GM12878 (cell line): ENCODE measurements around the gene PRR35. TPM values are rescaled to one million over a fixed set of nuclear protein-coding genes. Genes with fewer than 3 reads are reported as not detected.
A peak's percentile ranks its signal among the peaks of the same experiment; 100 is the strongest.

Experiments used
- ATAC-seq: fragments of 200-7000 bp; cut with Tn5 transposase; 3 replicates; pipeline ENCODE4 v1.9.1; 2020; ENCODE audit warnings: mild to moderate bottlenecking, moderate library complexity
- BruUV-seq: library from RNA; stranded (reverse); fragments of 400-500 nt; replicated peaks from 2 replicates; lab custom pipeline; 2021; lab: Mats Ljungman, UMichigan
- CTCF ChIA-PET: fragments of 300-600 bp; sonication (Branson Sonifier 250); formaldehyde crosslinking; extraction: SDS; loops from one replicate; lab custom pipeline; 2021; ENCODE audit warnings: inconsistent platforms; lab: Yijun Ruan, JAX
- POLR2A ChIA-PET: fragments of 350-600 bp; formaldehyde crosslinking; extraction: SDS; loops from one replicate; lab custom pipeline; 2021; ENCODE audit warnings: inconsistent platforms; lab: Charles Lee
- RAD21 ChIA-PET: fragments of 300-600 bp; sonication (Branson Sonifier 250); formaldehyde crosslinking; loops from one replicate; lab custom pipeline; 2023; ENCODE audit warnings: antibody characterized with exemption; ENCODE audit not compliant: unreplicated experiment; lab: Charles Lee
- SMC1A ChIA-PET: fragments of 300-600 bp; sonication (Branson Sonifier 250); formaldehyde crosslinking; loops from one replicate; lab custom pipeline; 2023; ENCODE audit not compliant: unreplicated experiment, uncharacterized antibody; lab: Charles Lee
- DNase-seq: peaks from one replicate; pipeline ENCODE4 v3.0.0-alpha.2; 2011; ENCODE audit warnings: low read depth, low spot score
- FAIRE-seq: peaks from 3 replicates; lab custom pipeline; 2011; peaks lifted over from hg19 to GRCh38; lab: Jason Lieb, UNC
- H2AFZ ChIP-seq: 2 replicates; pipeline ENCODE4 v1.6.0; 2011; ENCODE audit warnings: low read depth, low read length, control low read depth; ENCODE audit not compliant: control insufficient read depth
- H3K27ac ChIP-seq: 2 replicates; pipeline ENCODE4 v1.5.1; 2011; ENCODE audit warnings: control low read depth; ENCODE audit not compliant: control insufficient read depth, insufficient read depth
- H3K27me3 ChIP-seq, 2 experiments: replicated peaks in 1 of 2; 2 replicates each; pipeline versions ENCODE4 v1.6.0 to v1.6.1; 2011; ENCODE audit warnings: low read length in 1 of 2; ENCODE audit not compliant: control insufficient read depth in 2 of 2, insufficient read depth in 2 of 2
- H3K36me3 ChIP-seq, 2 experiments: 2 replicates each; pipeline ENCODE4 v1.5.1; 2011; ENCODE audit warnings: low read length in 1 of 2; ENCODE audit not compliant: control insufficient read depth in 2 of 2, insufficient read depth in 2 of 2
- H3K4me1 ChIP-seq: 2 replicates; pipeline ENCODE4 v1.6.1; 2011; ENCODE audit warnings: mild to moderate bottlenecking, low read length, moderate library complexity, mixed read lengths; ENCODE audit not compliant: control insufficient read depth, insufficient read depth
- H3K4me2 ChIP-seq: 2 replicates; pipeline ENCODE4 v1.6.0; 2011; ENCODE audit warnings: control low read depth; ENCODE audit not compliant: control insufficient read depth, insufficient read depth
- H3K4me3 ChIP-seq: fragments of 200-600 bp; sonication (generic); 2 replicates; pipeline ENCODE4 v1.5.1; 2016
- H3K79me2 ChIP-seq: 2 replicates; pipeline ENCODE4 v1.6.0; 2011; ENCODE audit warnings: low read length; ENCODE audit not compliant: control insufficient read depth, insufficient read depth
- H3K9ac ChIP-seq: 2 replicates; pipeline ENCODE4 v1.8.0; 2011; ENCODE audit warnings: low read length, control low read depth, mixed read lengths; ENCODE audit not compliant: control insufficient read depth, insufficient read depth
- H3K9me3 ChIP-seq: replicated peaks from 3 replicates; pipeline ENCODE4 v1.5.1; 2011; ENCODE audit warnings: mild to moderate bottlenecking, low read length; ENCODE audit not compliant: control insufficient read depth, insufficient read depth
- H4K20me1 ChIP-seq: 2 replicates; pipeline ENCODE4 v1.6.0; 2011; ENCODE audit not compliant: control insufficient read depth, insufficient read depth
- GABPA ChIP-seq: IDR thresholded peaks from 2 replicates; pipeline ENCODE4 v1.6.1; 2014; ENCODE audit warnings: antibody characterized with exemption, low read depth, mild to moderate bottlenecking, inconsistent platforms
- NBN ChIP-seq: fragments of 450-650 bp; IDR thresholded peaks from 2 replicates; pipeline ENCODE4 v1.6.1; 2016
- NR2C1 ChIP-seq: fragments of 450-650 bp; IDR thresholded peaks from 2 replicates; pipeline ENCODE4 v1.6.1; 2017; ENCODE audit warnings: antibody characterized with exemption, mild to moderate bottlenecking, moderate library complexity
- POLR2A ChIP-seq: IDR thresholded peaks from 2 replicates; pipeline ENCODE4 v1.6.1; 2011; ENCODE audit warnings: low read depth, mild to moderate bottlenecking, low read length
- RUNX3 ChIP-seq: IDR thresholded peaks from 2 replicates; pipeline ENCODE4 v1.6.1; 2012; ENCODE audit warnings: low read length, inconsistent platforms
- SMC3 ChIP-seq: IDR thresholded peaks from 2 replicates; pipeline ENCODE4 v1.6.1; 2011; ENCODE audit warnings: low read length, improper control_type of control experiment, borderline replicate concordance
- SUZ12 ChIP-seq: fragments of 200-600 bp; sonication (generic); IDR thresholded peaks from one replicate; pipeline ENCODE4 v1.6.1; 2018; ENCODE audit warnings: antibody characterized with exemption, mild to moderate bottlenecking; ENCODE audit not compliant: unreplicated experiment
- WGBS: methylation state at CpG from one replicate; pipeline ENCODE4 v1.1.6; 2016; ENCODE audit warnings: low lambda C conversion rate; ENCODE audit not compliant: insufficient replicate concordance, insufficient coverage; ENCODE audit errors: missing lambda C conversion rate; 5-methylcytosine and 5-hydroxymethylcytosine counted together
- in situ Hi-C: fragments of 300-500 bp; cut with MboI; formaldehyde crosslinking; loops from 9 replicates; pipeline ENCODE4 v1.14.3; 2018; ENCODE audit warnings: mixed read lengths
- intact Hi-C: fragments of 100-400 bp; cut with micrococcal nuclease; formaldehyde crosslinking; loops from one replicate; pipeline ENCODE4 v1.14.2; 2022; ENCODE audit not compliant: unreplicated experiment
- polyA plus RNA-seq, 11 experiments: library from polyadenylated mRNA; depleted of rRNA in 4 of 11; unstranded in 6 of 11; stranded (reverse) in 5 of 11; fragments of >200 nt; fragmentation: Nextera tagmentation in 4 of 11; fragmentation: Illumina TruSeq in 1 of 11; extraction: Ambion mirVana in 4 of 11; extraction: Trizol in 1 of 11; gene quantifications; 1 replicate in 1 of 11; 2 replicates in 10 of 11; pipeline versions ENCODE4 v1.2.1 to v1.2.3, GENCODE V29; 2011 to 2016; ENCODE audit warnings: inconsistent platforms in 2 of 11, missing spikeins in 2 of 11, low read depth in 1 of 11
- total RNA-seq, 4 experiments: library from RNA; depleted of rRNA in 3 of 4; stranded (reverse); fragments of >200 nt in 3 of 4; fragmentation: Illumina TruSeq in 1 of 4; extraction: Trizol in 1 of 4; gene quantifications; 2 replicates each; pipeline versions ENCODE4 v1.2.1 to v1.2.3, GENCODE V29; 2013 to 2021
- TF ChIP-seq, protein P1 (sequence below): fragments of 150-350 bp; IDR thresholded peaks from 2 replicates; pipeline ENCODE4 v1.6.1; 2014; ENCODE audit warnings: mild to moderate bottlenecking, low read depth, low read length
- TF ChIP-seq, protein P2 (sequence below): IDR thresholded peaks from 2 replicates; pipeline ENCODE4 v1.6.1; 2011; ENCODE audit warnings: borderline replicate concordance, low read depth, mild to moderate bottlenecking, moderate library complexity, low read length; ENCODE audit not compliant: insufficient read depth, poor library complexity, severe bottlenecking
- TF ChIP-seq, protein P3 (sequence below): fragments of 450-650 bp; IDR thresholded peaks from 2 replicates; pipeline ENCODE4 v1.6.1; 2018; ENCODE audit warnings: borderline replicate concordance, mild to moderate bottlenecking; ENCODE audit not compliant: partially characterized antibody

Gene PRR35
- total and polyA plus RNA-seq, 10 of the 15 experiments (the other 5 are each of a cell fraction or from before 2014, with no cell fraction given), result not detected

DNA sequence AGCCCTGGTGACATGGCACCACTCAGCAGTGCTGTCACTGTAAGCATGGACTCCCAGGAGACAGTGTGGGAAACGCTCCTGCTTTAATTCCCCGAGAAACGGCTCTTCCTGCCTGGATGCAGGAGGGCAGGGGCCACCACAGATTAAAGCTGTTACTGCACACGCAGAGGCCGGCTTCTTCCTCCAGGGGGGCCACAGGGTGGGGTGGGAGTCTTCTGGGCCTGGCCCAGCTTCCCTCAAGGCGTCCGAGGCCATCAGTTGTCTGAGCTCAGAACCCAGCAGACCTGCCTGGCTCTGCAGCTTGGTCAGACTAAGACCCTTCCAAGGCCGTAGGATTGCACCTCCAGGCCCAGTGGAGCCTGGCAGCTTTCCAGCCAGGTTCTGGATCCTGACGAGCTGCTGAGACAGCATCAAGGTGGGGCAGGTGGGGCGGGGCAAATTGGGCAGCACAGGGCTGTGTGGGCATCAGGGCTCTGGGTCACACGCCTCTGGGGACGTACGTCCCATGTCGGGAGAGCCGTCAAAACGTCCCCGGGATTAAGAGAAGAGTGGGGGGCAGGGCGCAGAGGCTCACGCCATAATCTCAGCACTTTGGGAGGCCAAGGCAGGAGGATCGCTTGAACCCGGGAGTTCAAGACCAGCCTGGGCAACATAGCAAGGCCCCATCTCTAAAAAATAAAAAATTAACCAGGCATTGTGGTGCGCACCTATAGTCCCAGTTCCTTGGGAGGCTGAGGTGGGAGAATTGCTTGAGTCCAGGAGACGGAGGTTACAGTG is 37.7 kb upstream of the PRR35 start:
- H3K27ac ChIP-seq, result no peak overlapping the region
- POLR2A ChIA-PET, result no interaction called here
- no peak overlapping the region for H2AFZ ChIP-seq
- BruUV-seq, result no TSS peak
- H3K79me2 ChIP-seq, result peaks cover 20% of the 10 kb centered on the region
- peaks cover 0 to 2% of the 10 kb centered on the region in 2 experiments; a peak in 3 of 4 replicates for H3K36me3 ChIP-seq
- H3K4me2 ChIP-seq, result no peak overlapping the region
- intact Hi-C loops, result no loop called here
- RAD21 ChIA-PET, result no interaction called here
- H3K4me1 ChIP-seq, result peaks cover 25% of the 10 kb centered on the region
- DNase-seq (no peak), ATAC-seq (no peak), FAIRE-seq (no peak)
- SMC1A ChIA-PET, result no interaction called here
- no peaks in the 10 kb centered on the region; the same call in 1 of the 2 replicates for H4K20me1 ChIP-seq
- no peak overlapping the region for H3K9ac ChIP-seq
- TF ChIP-seq POLR2A (peak; percentile 23; the same call in 1 of the 2 replicates), RUNX3 (no peak), NR2C1 (no peak)
- H3K27me3 ChIP-seq, result no peaks in the 10 kb centered on the region
- CTCF ChIA-PET, result no interaction called here
- in situ Hi-C loops, result no loop called here
- no peaks in the 10 kb centered on the region for H3K9me3 ChIP-seq
- no peak overlapping the region for H3K4me3 ChIP-seq
- WGBS, result 90% methylated on average over 23 of the region's 23 CpGs

DNA sequence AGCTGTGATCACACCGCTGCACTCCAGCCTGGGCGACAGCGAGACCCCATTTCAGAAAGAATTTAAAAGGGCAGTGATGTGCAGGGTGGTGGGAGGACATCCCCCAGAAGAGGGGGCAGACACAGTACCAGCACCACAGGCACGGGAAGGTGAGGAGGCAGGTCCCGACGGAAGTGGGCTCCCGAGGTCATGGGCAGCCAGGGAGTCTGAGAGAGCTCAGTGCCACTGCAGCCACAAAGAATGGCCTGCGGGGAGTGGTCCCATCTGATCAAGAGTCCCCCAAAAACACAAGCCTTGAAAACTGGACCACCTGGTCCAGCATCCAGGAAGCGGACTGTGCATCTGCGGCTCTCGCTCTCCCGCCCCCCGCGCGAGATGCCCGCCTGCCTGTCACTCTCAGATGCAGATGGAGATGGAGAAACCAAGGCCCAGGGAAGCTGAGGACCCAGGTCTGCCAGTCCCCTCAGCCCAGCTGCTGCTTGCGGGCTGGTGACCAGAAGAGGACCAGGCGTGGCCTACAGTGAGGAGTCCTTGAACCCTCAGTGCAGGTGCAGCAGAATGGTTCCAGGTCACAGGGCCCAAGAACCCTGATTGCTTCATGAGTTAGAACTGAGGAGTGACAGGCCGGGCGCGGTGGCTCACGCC is 37.0 kb upstream of the PRR35 start:
- Histone ChIP-seq H3K4me2 (no peak overlapping the region), H3K4me1 (peaks cover 25% of the 10 kb centered on the region), H3K9ac (no peak overlapping the region), H3K27ac (no peak overlapping the region), H4K20me1 (no peaks in the 10 kb centered on the region; the same call in 1 of the 2 replicates), H3K27me3 (no peaks in the 10 kb centered on the region), H3K9me3 (no peaks in the 10 kb centered on the region), H3K79me2 (peaks cover 23% of the 10 kb centered on the region), H2AFZ (no peak overlapping the region), H3K4me3 (no peak overlapping the region), H3K36me3 (peaks cover 0 to 2% of the 10 kb centered on the region in 2 experiments; a peak in 3 of 4 replicates)
- intact Hi-C loops, result no loop called here
- ChIA-PET POLR2A (no interaction called here), RAD21 (no interaction called here), SMC1A (no interaction called here), CTCF (no interaction called here)
- FAIRE-seq (no peak), DNase-seq (no peak), ATAC-seq (no peak)
- BruUV-seq, result no TSS peak
- 98% methylated on average over 22 of the region's 22 CpGs for WGBS
- in situ Hi-C loops, result no loop called here
- TF ChIP-seq, protein P1, sequence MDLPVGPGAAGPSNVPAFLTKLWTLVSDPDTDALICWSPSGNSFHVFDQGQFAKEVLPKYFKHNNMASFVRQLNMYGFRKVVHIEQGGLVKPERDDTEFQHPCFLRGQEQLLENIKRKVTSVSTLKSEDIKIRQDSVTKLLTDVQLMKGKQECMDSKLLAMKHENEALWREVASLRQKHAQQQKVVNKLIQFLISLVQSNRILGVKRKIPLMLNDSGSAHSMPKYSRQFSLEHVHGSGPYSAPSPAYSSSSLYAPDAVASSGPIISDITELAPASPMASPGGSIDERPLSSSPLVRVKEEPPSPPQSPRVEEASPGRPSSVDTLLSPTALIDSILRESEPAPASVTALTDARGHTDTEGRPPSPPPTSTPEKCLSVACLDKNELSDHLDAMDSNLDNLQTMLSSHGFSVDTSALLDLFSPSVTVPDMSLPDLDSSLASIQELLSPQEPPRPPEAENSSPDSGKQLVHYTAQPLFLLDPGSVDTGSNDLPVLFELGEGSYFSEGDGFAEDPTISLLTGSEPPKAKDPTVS, result no peak
- TF ChIP-seq SMC3 (no peak), NBN (no peak), GABPA (no peak), SUZ12 (no peak)
- TF ChIP-seq, protein P2, sequence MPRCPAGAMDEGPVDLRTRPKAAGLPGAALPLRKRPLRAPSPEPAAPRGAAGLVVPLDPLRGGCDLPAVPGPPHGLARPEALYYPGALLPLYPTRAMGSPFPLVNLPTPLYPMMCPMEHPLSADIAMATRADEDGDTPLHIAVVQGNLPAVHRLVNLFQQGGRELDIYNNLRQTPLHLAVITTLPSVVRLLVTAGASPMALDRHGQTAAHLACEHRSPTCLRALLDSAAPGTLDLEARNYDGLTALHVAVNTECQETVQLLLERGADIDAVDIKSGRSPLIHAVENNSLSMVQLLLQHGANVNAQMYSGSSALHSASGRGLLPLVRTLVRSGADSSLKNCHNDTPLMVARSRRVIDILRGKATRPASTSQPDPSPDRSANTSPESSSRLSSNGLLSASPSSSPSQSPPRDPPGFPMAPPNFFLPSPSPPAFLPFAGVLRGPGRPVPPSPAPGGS, result no peak
- TF ChIP-seq, protein P3, sequence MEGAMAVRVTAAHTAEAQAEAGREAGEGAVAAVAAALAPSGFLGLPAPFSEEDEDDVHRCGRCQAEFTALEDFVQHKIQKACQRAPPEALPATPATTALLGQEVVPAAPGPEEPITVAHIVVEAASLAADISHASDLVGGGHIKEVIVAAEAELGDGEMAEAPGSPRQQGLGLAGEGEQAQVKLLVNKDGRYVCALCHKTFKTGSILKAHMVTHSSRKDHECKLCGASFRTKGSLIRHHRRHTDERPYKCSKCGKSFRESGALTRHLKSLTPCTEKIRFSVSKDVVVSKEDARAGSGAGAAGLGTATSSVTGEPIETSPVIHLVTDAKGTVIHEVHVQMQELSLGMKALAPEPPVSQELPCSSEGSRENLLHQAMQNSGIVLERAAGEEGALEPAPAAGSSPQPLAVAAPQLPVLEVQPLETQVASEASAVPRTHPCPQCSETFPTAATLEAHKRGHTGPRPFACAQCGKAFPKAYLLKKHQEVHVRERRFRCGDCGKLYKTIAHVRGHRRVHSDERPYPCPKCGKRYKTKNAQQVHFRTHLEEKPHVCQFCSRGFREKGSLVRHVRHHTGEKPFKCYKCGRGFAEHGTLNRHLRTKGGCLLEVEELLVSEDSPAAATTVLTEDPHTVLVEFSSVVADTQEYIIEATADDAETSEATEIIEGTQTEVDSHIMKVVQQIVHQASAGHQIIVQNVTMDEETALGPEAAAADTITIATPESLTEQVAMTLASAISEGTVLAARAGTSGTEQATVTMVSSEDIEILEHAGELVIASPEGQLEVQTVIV, result no peak
